SK-N-SH (cell line): Measurements from ENCODE around the gene FAM53A. TPM values are rescaled to one million over a fixed set of nuclear protein-coding genes. Genes with fewer than 3 reads are reported as not detected.
A peak's percentile ranks its signal among the peaks of the same experiment; 100 is the strongest.

ENCODE experiments used
- CTCF ChIA-PET: fragments of 300-600, 350-600 bp; formaldehyde crosslinking; extraction: SDS; loops from one replicate; lab custom pipeline; 2021; lab: Yijun Ruan, JAX
- POLR2A ChIA-PET: fragments of 350-600 bp; sonication (Branson Sonifier 250); formaldehyde crosslinking; extraction: SDS; loops from one replicate; lab custom pipeline; 2020; ENCODE audit warnings: antibody characterized with exemption, inconsistent platforms; lab: Yijun Ruan, JAX
- DNase-seq: peaks from one replicate; pipeline ENCODE4 v3.0.0; 2012
- H2AFZ ChIP-seq: fragments of 200-600 bp; sonication (generic); 2 replicates; pipeline ENCODE4 v1.8.1; 2016; ENCODE audit warnings: antibody characterized with exemption, mild to moderate bottlenecking, low read depth
- H3F3A ChIP-seq: fragments of 200-600 bp; sonication (generic); replicated peaks from 2 replicates; pipeline ENCODE3; 2016; ENCODE audit warnings: antibody characterized with exemption, mild to moderate bottlenecking; ENCODE audit not compliant: insufficient read depth
- H3K27ac ChIP-seq, 2 experiments: fragments of 200-500 bp in 1 of 2; fragments of 200-600 bp in 1 of 2; sonication (Bioruptor generic) in 1 of 2; sonication (generic), shearing (Covaris generic) in 1 of 2; 2 replicates each; pipeline versions ENCODE4 v1.5.1 to v1.6.1; 2014 to 2016; ENCODE audit warnings: low read depth in 2 of 2, inconsistent platforms in 1 of 2, low read length in 1 of 2, mild to moderate bottlenecking in 1 of 2, mixed read lengths in 1 of 2
- H3K27me3 ChIP-seq: fragments of 200-600 bp; sonication (generic), shearing (Covaris generic); 2 replicates; pipeline ENCODE4 v1.6.1; 2016; ENCODE audit warnings: mixed run types; ENCODE audit not compliant: insufficient read depth
- H3K36me3 ChIP-seq, 2 experiments: fragments of 200-500 bp in 1 of 2; fragments of 200-600 bp in 1 of 2; sonication (Bioruptor generic) in 1 of 2; sonication (generic) in 1 of 2; replicated peaks in 1 of 2; 2 replicates each; pipeline versions ENCODE3 to v1.5.1; 2014 to 2016; ENCODE audit warnings: low read length in 1 of 2, mild to moderate bottlenecking in 1 of 2; ENCODE audit not compliant: insufficient read depth in 2 of 2, control insufficient read depth in 1 of 2
- H3K4me1 ChIP-seq, 2 experiments: fragments of 200-500 bp in 1 of 2; fragments of 200-600 bp in 1 of 2; sonication (Bioruptor generic) in 1 of 2; sonication (generic), shearing (Covaris generic) in 1 of 2; 2 replicates each; pipeline versions ENCODE4 v1.5.1 to v1.6.1; 2014 to 2016; ENCODE audit warnings: low read depth in 1 of 2, low read length in 1 of 2, mixed run types in 1 of 2; ENCODE audit not compliant: insufficient read depth in 2 of 2, control insufficient read depth in 1 of 2
- H3K4me2 ChIP-seq: fragments of 200-600 bp; sonication (generic), shearing (Covaris generic); 2 replicates; pipeline ENCODE4 v1.6.1; 2017; ENCODE audit warnings: mixed run types
- H3K4me3 ChIP-seq, 2 experiments: fragments of 200-500 bp in 1 of 2; fragments of 200-600 bp in 1 of 2; sonication (Bioruptor generic) in 1 of 2; sonication (generic), shearing (Covaris generic) in 1 of 2; 2 replicates each; pipeline versions ENCODE4 v1.5.1 to v1.8.1; 2014 to 2016; ENCODE audit warnings: low read depth in 2 of 2, inconsistent platforms in 1 of 2, low read length in 1 of 2, mild to moderate bottlenecking in 1 of 2, mixed read lengths in 1 of 2, moderate library complexity in 1 of 2
- H3K79me2 ChIP-seq: fragments of 200-600 bp; sonication (generic); 2 replicates; pipeline ENCODE4 v1.8.1; 2017; ENCODE audit warnings: mild to moderate bottlenecking; ENCODE audit not compliant: insufficient read depth
- H3K9ac ChIP-seq: fragments of 200-600 bp; sonication (generic); 2 replicates; pipeline ENCODE4 v1.6.1; 2017; ENCODE audit warnings: mixed run types
- H3K9me2 ChIP-seq: fragments of 200-600 bp; sonication (generic); 2 replicates; pipeline ENCODE4 v1.6.1; 2017; ENCODE audit warnings: mixed run types
- H3K9me3 ChIP-seq: fragments of 200-600 bp; sonication (generic); 2 replicates; pipeline ENCODE4 v1.6.1; 2017; ENCODE audit warnings: mixed run types, mild to moderate bottlenecking, moderate library complexity
- H4K20me1 ChIP-seq: fragments of 200-600 bp; sonication (generic); 2 replicates; pipeline ENCODE4 v1.6.1; 2017; ENCODE audit warnings: mild to moderate bottlenecking, mixed run types; ENCODE audit not compliant: insufficient read depth
- CHD2 ChIP-seq: fragments of 150-350 bp; IDR thresholded peaks from 2 replicates; pipeline ENCODE4 v1.6.1; 2018; ENCODE audit warnings: low read length; ENCODE audit not compliant: partially characterized antibody
- EP300 ChIP-seq, 2 experiments: IDR thresholded peaks; 2 replicates each; pipeline versions ENCODE4 v1.4.0 to v1.6.1; 2012; ENCODE audit warnings: borderline replicate concordance in 1 of 2, low read depth in 1 of 2, low read length in 1 of 2
- EZH2phosphoT487 ChIP-seq: fragments of 200-600 bp; sonication (generic); IDR thresholded peaks from 2 replicates; pipeline ENCODE4 v1.6.1; 2017; ENCODE audit warnings: low read depth, mixed run types, mild to moderate bottlenecking, antibody characterized with exemption, moderate library complexity, borderline replicate concordance
- FOSL2 ChIP-seq: IDR thresholded peaks from 2 replicates; pipeline ENCODE4 v1.4.0; 2012; ENCODE audit warnings: low read depth, mild to moderate bottlenecking, moderate library complexity, borderline replicate concordance
- FOXJ3 ChIP-seq: sonication (generic); formaldehyde crosslinking; IDR thresholded peaks from 2 replicates; pipeline ENCODE4 v1.5.1; 2020; ENCODE audit warnings: mild to moderate bottlenecking, missing genetic modification reagents
- GABPA ChIP-seq: IDR thresholded peaks from 2 replicates; pipeline ENCODE4 v1.4.0; 2012; ENCODE audit warnings: low read depth, mild to moderate bottlenecking
- IRF3 ChIP-seq: fragments of 150-350 bp; IDR thresholded peaks from 2 replicates; pipeline ENCODE4 v1.6.1; 2016; ENCODE audit warnings: mild to moderate bottlenecking, low read depth, low read length
- MAX ChIP-seq: IDR thresholded peaks from 2 replicates; pipeline ENCODE4 v1.4.0; 2012; ENCODE audit warnings: low read depth
- NFIC ChIP-seq: IDR thresholded peaks from 2 replicates; pipeline ENCODE4 v1.4.0; 2012; ENCODE audit warnings: borderline replicate concordance
- NRF1 ChIP-seq: IDR thresholded peaks from 2 replicates; pipeline ENCODE4 v1.6.1; 2012; ENCODE audit warnings: low read depth, mild to moderate bottlenecking, low read length
- SMC3 ChIP-seq: IDR thresholded peaks from 2 replicates; pipeline ENCODE4 v1.6.1; 2012; ENCODE audit warnings: low read depth, low read length, improper control_type of control experiment
- TAF1 ChIP-seq: IDR thresholded peaks from 2 replicates; pipeline ENCODE4 v1.6.1; 2012; ENCODE audit warnings: low read depth, mild to moderate bottlenecking, low read length, moderate library complexity, borderline replicate concordance
- USF1 ChIP-seq: IDR thresholded peaks from 2 replicates; pipeline ENCODE4 v1.4.0; 2012; ENCODE audit warnings: low read depth, borderline replicate concordance
- ZBTB33 ChIP-seq: IDR thresholded peaks from 2 replicates; pipeline ENCODE4 v1.4.0; 2012; ENCODE audit warnings: low read depth, borderline replicate concordance
- WGBS: methylation state at CpG from one replicate; pipeline ENCODE4 v1.1.6; 2017; ENCODE audit warnings: low lambda C conversion rate; 5-methylcytosine and 5-hydroxymethylcytosine counted together
- polyA plus RNA-seq, 3 experiments: library from polyadenylated mRNA; depleted of rRNA; stranded (reverse); fragments of >200 nt; gene quantifications; 2 replicates each; pipeline ENCODE4 v1.2.3, GENCODE V29; 2012

FAM53A gene
- 7.6 and 8.3 TPM in 2 replicates for polyA plus RNA-seq (2012; rRNA removed)
- polyA plus RNA-seq (2012; cell fraction: cytosol; rRNA removed): 2.8 and 6.0 TPM in 2 replicates
- polyA plus RNA-seq (2012; cell fraction: nucleus; rRNA removed): 12.1 and 12.9 TPM in 2 replicates

GRCh38 chr4:1683736-1684505 is at the start of gene FAM53A:
Gene FAM53A, minus strand, starts transcription at chr4:1684313. Its CDS starts 15,572 bp downstream, at chr4:1668741.
- peak within 1 kb of the TSS; percentile 61 to 94 for H3K27ac ChIP-seq
- POLR2A ChIA-PET: no interaction called here

GRCh38 chr4:1732911-1733310 is 48.8 kb upstream of the FAM53A start:
- WGBS: 98% methylated on average over 10 of the region's 10 CpGs
- POLR2A ChIA-PET: no interaction called here
- no peak for TF ChIP-seq NRF1
- TF ChIP-seq CHD2: no peak
- no peak for TF ChIP-seq USF1
- TF ChIP-seq EP300 (IDR thresholded peaks at IDR 0.05; ENCODE audit: borderline replicate concordance in 1 of 2, low read depth in 1 of 2, low read length in 1 of 2): no peak
- no peak for TF ChIP-seq FOSL2
- no peak for TF ChIP-seq EZH2phosphoT487
- TF ChIP-seq GABPA: no peak
- no peak for TF ChIP-seq TAF1
- TF ChIP-seq ZBTB33: no peak
- TF ChIP-seq NFIC: no peak
- no peak for TF ChIP-seq FOXJ3 (CRISPR knock-in tag)
- no peak for TF ChIP-seq IRF3
- no peak overlapping the region for H3K4me3 ChIP-seq
- peaks cover 7% of the 10 kb centered on the region; the same call in 1 of the 2 replicates for H4K20me1 ChIP-seq
- H3K4me1 ChIP-seq: peaks cover 4% of the 10 kb centered on the region in 2 experiments; a peak in 3 of 4 replicates
- H3K36me3 ChIP-seq: peaks cover 51 to 52% of the 10 kb centered on the region in 2 experiments
- peaks cover 67% of the 10 kb centered on the region for H3K79me2 ChIP-seq
- H2AFZ ChIP-seq: no peak overlapping the region
- DNase-seq: no peak
- H3K9me2 ChIP-seq: no peaks in the 10 kb centered on the region
- CTCF ChIA-PET: interaction anchor here (1.5 to 3.3 kb wide), 4 partner anchors 13 to 77 kb away, joined by 3 to 18 read pairs (median 11); no protein-coding TSS in a partner anchor
- no peaks in the 10 kb centered on the region for H3K27me3 ChIP-seq
- H3K9me3 ChIP-seq: no peaks in the 10 kb centered on the region
- no peak overlapping the region for H3K27ac ChIP-seq
- no peak overlapping the region for H3K4me2 ChIP-seq
- peaks cover 5% of the 10 kb centered on the region for H3F3A ChIP-seq
- no peak overlapping the region for H3K9ac ChIP-seq

More at GRCh38 chr4:1683736-1684505, at the start of gene FAM53A:
- Histone ChIP-seq H3K4me2 (peak within 1 kb of the TSS; percentile 93), H3K9me3 (no peaks in the 10 kb centered on the region), H3K4me1 (peaks cover 4 to 13% of the 10 kb centered on the region in 2 experiments; a peak in 2 of 4 replicates), H4K20me1 (no peaks in the 10 kb centered on the region), H3K79me2 (peaks cover 11% of the 10 kb centered on the region), H3K4me3 (peak within 1 kb of the TSS; percentile 65 to 67), H3K9me2 (no peaks in the 10 kb centered on the region), H3K36me3 (no peaks in the 10 kb centered on the region), H3F3A (peaks cover 23% of the 10 kb centered on the region), H3K9ac (peak within 1 kb of the TSS; percentile 88), H2AFZ (peak within 1 kb of the TSS; percentile 89; the same call in 1 of the 2 replicates), H3K27me3 (no peaks in the 10 kb centered on the region)
- WGBS: 0% methylated on average over 2 of the region's 118 CpGs
- peak; percentile 99 for DNase-seq
- CTCF ChIA-PET: interaction anchor here (6.2 kb wide), 1 partner anchor 8 kb away, joined by 32 read pairs; no protein-coding TSS in a partner anchor
- peak; percentile 25; the same call in 1 of the 2 replicates for TF ChIP-seq MAX
- peak; percentile 50; the same call in 1 of the 2 replicates for TF ChIP-seq TAF1
- no peak for TF ChIP-seq SMC3
